ENCODE results near the gene ZBTB44. TPM values are rescaled to one million over a fixed set of nuclear protein-coding genes. Genes with fewer than 3 reads are reported as not detected.
A peak's percentile ranks its signal among the peaks of the same experiment; 100 is the strongest.

ZBTB44 gene
- polyA plus RNA-seq, 1 experiment = 18.7 TPM

DNA sequence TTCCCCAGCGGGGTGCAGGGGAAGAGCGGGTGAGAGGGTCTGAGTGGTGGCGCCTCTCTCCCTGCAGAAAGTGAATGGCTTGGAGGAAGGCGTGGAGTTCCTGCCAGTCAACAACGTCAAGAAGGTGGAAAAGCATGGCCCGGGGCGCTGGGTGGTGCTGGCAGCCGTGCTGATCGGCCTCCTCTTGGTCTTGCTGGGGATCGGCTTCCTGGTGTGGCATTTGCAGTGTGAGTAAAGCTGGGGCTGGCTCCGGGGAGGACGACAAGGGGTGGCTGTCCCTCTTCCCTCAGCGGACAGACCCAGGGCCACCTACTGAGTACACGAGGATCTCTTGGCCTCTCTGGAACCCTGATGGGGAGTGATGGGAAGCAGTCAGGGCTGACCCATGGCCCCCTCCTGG, 126.7 kb downstream of the ZBTB44 start:
- TF ChIP-seq, protein P1, sequence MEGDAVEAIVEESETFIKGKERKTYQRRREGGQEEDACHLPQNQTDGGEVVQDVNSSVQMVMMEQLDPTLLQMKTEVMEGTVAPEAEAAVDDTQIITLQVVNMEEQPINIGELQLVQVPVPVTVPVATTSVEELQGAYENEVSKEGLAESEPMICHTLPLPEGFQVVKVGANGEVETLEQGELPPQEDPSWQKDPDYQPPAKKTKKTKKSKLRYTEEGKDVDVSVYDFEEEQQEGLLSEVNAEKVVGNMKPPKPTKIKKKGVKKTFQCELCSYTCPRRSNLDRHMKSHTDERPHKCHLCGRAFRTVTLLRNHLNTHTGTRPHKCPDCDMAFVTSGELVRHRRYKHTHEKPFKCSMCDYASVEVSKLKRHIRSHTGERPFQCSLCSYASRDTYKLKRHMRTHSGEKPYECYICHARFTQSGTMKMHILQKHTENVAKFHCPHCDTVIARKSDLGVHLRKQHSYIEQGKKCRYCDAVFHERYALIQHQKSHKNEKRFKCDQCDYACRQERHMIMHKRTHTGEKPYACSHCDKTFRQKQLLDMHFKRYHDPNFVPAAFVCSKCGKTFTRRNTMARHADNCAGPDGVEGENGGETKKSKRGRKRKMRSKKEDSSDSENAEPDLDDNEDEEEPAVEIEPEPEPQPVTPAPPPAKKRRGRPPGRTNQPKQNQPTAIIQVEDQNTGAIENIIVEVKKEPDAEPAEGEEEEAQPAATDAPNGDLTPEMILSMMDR (IDR thresholded peaks at IDR 0.05; ENCODE audit: low read depth, low read length) = no peak
- Histone ChIP-seq H3K4me3 (ENCODE audit: low read depth, low read length) (no peak overlapping the region), H3K9me3 (ENCODE audit: control insufficient read depth, insufficient read depth, low read length) (no peaks in the 10 kb centered on the region; the same call in 1 of the 2 replicates), H3K27ac (ENCODE audit: low read depth, low read length) (no peak overlapping the region), H3K27me3 (ENCODE audit: control insufficient read depth, insufficient read depth, low read length) (peaks cover 38% of the 10 kb centered on the region)
- POLR2A ChIA-PET = no interaction called here
- CTCF ChIA-PET = no interaction called here
- DNase-seq (ENCODE audit: low read depth, low spot score) = no peak

DNA sequence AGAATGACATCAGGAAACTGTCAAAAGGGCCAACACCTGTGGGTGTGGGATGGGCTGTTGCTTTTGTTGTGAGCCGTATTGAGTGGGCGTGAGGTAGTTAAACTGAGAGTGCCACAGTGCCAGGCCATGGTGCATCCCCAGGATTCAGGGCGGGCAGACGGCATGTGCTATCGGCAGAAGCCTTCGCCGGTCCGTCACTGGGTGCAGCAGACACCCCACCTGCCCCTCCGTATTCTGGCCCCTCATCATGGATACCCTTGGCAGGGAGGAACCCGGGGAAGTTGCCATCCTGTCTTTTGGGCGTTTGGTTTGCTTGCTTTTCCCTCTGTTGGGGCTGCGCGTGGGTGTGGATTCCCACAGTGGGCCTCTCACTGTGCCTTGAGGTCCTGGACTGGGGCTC, 127.6 kb downstream of the ZBTB44 start:
- Histone ChIP-seq H3K9me3 (ENCODE audit: control insufficient read depth, insufficient read depth, low read length) (no peaks in the 10 kb centered on the region; the same call in 1 of the 2 replicates), H3K4me3 (ENCODE audit: low read depth, low read length) (no peak overlapping the region), H3K27me3 (ENCODE audit: control insufficient read depth, insufficient read depth, low read length) (peaks cover 38% of the 10 kb centered on the region), H3K27ac (ENCODE audit: low read depth, low read length) (no peak overlapping the region)
- POLR2A ChIA-PET = no interaction called here
- TF ChIP-seq, protein P1 (IDR thresholded peaks at IDR 0.05; ENCODE audit: low read depth, low read length) = no peak
- DNase-seq (ENCODE audit: low read depth, low spot score) = no peak
- CTCF ChIA-PET = no interaction called here

- peaks cover 39% of the 10 kb centered on the region for H3K27me3 ChIP-seq (ENCODE audit: control insufficient read depth, insufficient read depth, low read length)
- no peak overlapping the region for H3K27ac ChIP-seq (ENCODE audit: low read depth, low read length)
- CTCF ChIA-PET = interaction anchor here (0.6 to 2.0 kb wide), 3 partner anchors 29 to 52 kb away, joined by 4 to 9 read pairs (median 7); no protein-coding TSS in a partner anchor
- no peak for DNase-seq (ENCODE audit: low read depth, low spot score)
- TF ChIP-seq, protein P1 (IDR thresholded peaks at IDR 0.05; ENCODE audit: low read depth, low read length) = no peak
- no peak overlapping the region for H3K4me3 ChIP-seq (ENCODE audit: low read depth, low read length)
- POLR2A ChIA-PET = interaction anchor here (0.6 kb wide), 2 partner anchors 683 to 1976 kb away, joined by 3 to 4 read pairs; no protein-coding TSS in a partner anchor
- H3K9me3 ChIP-seq (ENCODE audit: control insufficient read depth, insufficient read depth, low read length) = no peaks in the 10 kb centered on the region; the same call in 1 of the 2 replicates
Observed at GRCh38 chr11:130183878-130184610, 130.7 kb downstream of the ZBTB44 start.

DNA sequence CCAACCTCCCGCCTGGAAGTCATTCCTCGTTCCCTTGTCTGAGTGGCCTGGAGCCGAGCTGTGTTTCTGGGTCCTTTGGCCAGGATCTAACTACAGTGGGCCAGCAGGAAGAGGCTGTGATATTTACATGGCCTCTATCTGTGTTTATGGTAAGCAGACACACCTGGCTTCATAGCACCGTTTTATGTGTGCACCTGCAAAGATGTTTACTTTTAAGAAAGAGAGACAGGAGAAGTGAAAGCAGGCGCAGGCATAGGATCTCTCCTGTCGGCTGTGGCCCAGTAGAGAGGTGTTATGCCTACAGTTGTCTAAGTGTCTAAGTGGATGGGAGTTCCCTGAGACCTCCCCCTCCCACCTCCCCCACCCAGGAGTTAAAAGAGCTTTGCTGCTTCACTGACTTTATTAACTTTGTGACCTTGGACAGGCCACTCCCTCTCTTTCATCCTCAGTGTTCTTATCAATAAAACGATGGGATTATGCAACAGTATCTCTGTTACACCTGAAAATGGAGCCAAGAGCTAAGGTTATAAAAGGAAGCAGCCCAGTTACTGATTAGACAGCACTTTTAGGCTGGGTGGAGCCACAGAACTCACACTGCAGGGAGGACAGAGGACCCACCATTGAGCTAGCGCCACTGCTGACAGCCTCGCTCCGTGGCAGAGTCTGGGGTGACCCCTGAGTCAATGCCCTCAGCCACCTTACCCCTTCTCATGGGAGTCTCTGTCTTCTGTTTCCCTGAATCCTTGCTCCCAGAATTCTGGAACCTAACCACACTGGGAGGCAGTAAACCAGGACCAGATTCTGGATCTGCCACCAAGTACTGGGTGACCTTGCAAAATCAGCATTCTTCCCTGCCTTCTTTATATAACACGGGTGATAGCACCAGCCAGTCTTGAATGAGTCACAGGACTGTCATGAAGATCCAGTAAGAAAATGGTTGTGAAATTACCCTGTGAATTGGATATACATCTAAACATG, 133.1 kb downstream of the ZBTB44 start:
- ChIA-PET POLR2A (no interaction called here), CTCF (no interaction called here)
- peak; percentile 15 for DNase-seq (ENCODE audit: low read depth, low spot score)
- TF ChIP-seq, protein P1 (IDR thresholded peaks at IDR 0.05; ENCODE audit: low read depth, low read length) = no peak
- peaks cover 32% of the 10 kb centered on the region for H3K27me3 ChIP-seq (ENCODE audit: control insufficient read depth, insufficient read depth, low read length)
- H3K4me3 ChIP-seq (ENCODE audit: low read depth, low read length) = no peak overlapping the region
- H3K9me3 ChIP-seq (ENCODE audit: control insufficient read depth, insufficient read depth, low read length) = no peaks in the 10 kb centered on the region; the same call in 1 of the 2 replicates
- H3K27ac ChIP-seq (ENCODE audit: low read depth, low read length) = no peak overlapping the region

Data from AG04450 (cell line).